HG03280 (cell line): ENCODE data around the gene YTHDC2.

Experiments
- ATAC-seq: cut with Tn5 transposase; IDR thresholded peaks from one replicate; pipeline ENCODE4 v1.9.1; 2021; ENCODE audit warnings: mild to moderate bottlenecking, moderate library complexity; ENCODE audit not compliant: unreplicated experiment

Gene YTHDC2

GRCh38 chr5:113513384-113514288 lies at the start of gene YTHDC2:
Gene YTHDC2 (plus strand): TSS chr5:113513694. CDS start chr5:113513896, 202 bp downstream.
- peak; percentile 99 for ATAC-seq

- no peak for ATAC-seq
Observed at GRCh38 chr5:113474100-113474728, 39.3 kb upstream of the YTHDC2 start.

- no peak for ATAC-seq
Observed at GRCh38 chr5:113478691-113479090, 34.8 kb upstream of the YTHDC2 start.

- ATAC-seq = no peak
Observed at GRCh38 chr5:113480243-113480642, 33.3 kb upstream of the YTHDC2 start.

GRCh38 chr5:113487416-113487780 lies 26.1 kb upstream of the YTHDC2 start:
- no peak for ATAC-seq

- no peak for ATAC-seq
Observed at GRCh38 chr5:113487781-113488644, 25.5 kb upstream of the YTHDC2 start, which contains the start of gene MCC. Gene MCC (minus strand): TSS chr5:113488453.

GRCh38 chr5:113488645-113489184 lies 24.8 kb upstream of the YTHDC2 start:
- no peak for ATAC-seq

- no peak for ATAC-seq
Observed at GRCh38 chr5:113489299-113489698, 24.2 kb upstream of the YTHDC2 start.

- ATAC-seq = no peak
Observed at GRCh38 chr5:113490317-113490716, 23.2 kb upstream of the YTHDC2 start.

- ATAC-seq = no peak
Observed at GRCh38 chr5:113491022-113491421, 22.5 kb upstream of the YTHDC2 start.

GRCh38 chr5:113493446-113493845 lies 20.0 kb upstream of the YTHDC2 start:
- ATAC-seq = no peak

GRCh38 chr5:113495422-113495841 lies 18.1 kb upstream of the YTHDC2 start:
- ATAC-seq = no peak

GRCh38 chr5:113502073-113502472 lies 11.4 kb upstream of the YTHDC2 start:
- ATAC-seq = no peak

GRCh38 chr5:113503146-113503545 lies 10.3 kb upstream of the YTHDC2 start:
- ATAC-seq = no peak

GRCh38 chr5:113505181-113505580 lies 8.3 kb upstream of the YTHDC2 start:
- no peak for ATAC-seq

GRCh38 chr5:113507601-113508000 lies 5.9 kb upstream of the YTHDC2 start:
- ATAC-seq = no peak

- ATAC-seq = no peak
Observed at GRCh38 chr5:113508756-113509155, 4.7 kb upstream of the YTHDC2 start.

GRCh38 chr5:113510836-113511451 lies 2.5 kb upstream of the YTHDC2 start:
- no peak for ATAC-seq

- ATAC-seq = no peak
Observed at GRCh38 chr5:113512341-113512740, 1.2 kb upstream of the YTHDC2 start.

GRCh38 chr5:113514289-113514635 lies 768 bp downstream of the YTHDC2 start:
- no peak for ATAC-seq

GRCh38 chr5:113518884-113519283 lies 5.4 kb downstream of the YTHDC2 start:
- no peak for ATAC-seq
